Germinal center (tissue), 1 donor: ENCODE measurements around the gene PLCL1.

ENCODE experiments used
- DNase-seq: peaks from one replicate; pipeline ENCODE4 v3.0.0; 2012; ENCODE audit warnings: mixed read lengths, low spot score

PLCL1 gene

GRCh38 chr2:197888321-197888720 is 83.9 kb downstream of the PLCL1 start:
- DNase-seq, result no peak

DNA sequence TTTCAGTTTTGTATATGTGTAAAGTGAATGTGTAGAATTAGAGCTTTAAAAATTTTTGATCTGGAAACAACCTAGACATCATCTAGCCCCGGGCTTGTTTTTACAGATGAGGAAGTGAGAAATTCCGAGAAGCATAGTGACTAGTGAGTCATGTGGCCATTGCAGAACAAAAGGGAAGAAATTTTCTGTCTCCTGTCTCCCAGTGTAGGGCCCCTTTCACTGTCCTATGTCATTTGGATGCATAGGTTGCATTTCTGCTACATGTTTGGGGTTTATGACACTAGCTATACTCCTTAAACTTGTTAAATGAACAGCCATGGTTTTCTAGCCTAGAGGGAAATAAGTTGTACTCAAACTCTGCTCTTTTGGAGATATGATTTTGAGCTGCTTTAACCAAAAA is 84.6 kb downstream of the PLCL1 start:
- DNase-seq, result peak; percentile 8

GRCh38 chr2:197890168-197890567 is 85.8 kb downstream of the PLCL1 start:
- no peak for DNase-seq

GRCh38 chr2:197891897-197892442 is 87.6 kb downstream of the PLCL1 start:
- no peak for DNase-seq

GRCh38 chr2:197893403-197894177 is 89.2 kb downstream of the PLCL1 start:
- no peak for DNase-seq

- DNase-seq, result no peak
Measured at GRCh38 chr2:197894751-197895274, 90.4 kb downstream of the PLCL1 start.

GRCh38 chr2:197897960-197898678 is 93.7 kb downstream of the PLCL1 start:
- DNase-seq, result no peak

GRCh38 chr2:197904446-197904845 is 100.1 kb downstream of the PLCL1 start:
- no peak for DNase-seq

DNA sequence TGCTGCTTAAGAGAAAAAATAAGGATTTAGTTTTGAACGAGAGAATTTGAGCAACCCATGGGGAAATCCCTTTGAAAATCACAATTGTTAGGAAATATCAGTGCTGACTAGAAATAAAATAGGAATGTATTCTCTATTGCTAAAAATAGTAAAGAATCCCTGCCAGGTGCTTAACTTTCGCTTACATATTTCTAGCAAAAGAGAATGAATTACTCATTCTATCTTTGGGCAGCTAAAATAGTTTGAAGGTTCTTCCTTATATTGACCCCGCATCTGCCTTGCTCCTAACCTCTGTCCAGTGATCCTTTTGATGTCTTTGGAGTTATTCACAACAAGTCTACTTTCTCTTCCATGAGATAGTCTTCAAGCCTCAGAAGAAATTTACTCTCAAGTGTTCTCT is 103.8 kb downstream of the PLCL1 start:
- DNase-seq, result no peak

DNA sequence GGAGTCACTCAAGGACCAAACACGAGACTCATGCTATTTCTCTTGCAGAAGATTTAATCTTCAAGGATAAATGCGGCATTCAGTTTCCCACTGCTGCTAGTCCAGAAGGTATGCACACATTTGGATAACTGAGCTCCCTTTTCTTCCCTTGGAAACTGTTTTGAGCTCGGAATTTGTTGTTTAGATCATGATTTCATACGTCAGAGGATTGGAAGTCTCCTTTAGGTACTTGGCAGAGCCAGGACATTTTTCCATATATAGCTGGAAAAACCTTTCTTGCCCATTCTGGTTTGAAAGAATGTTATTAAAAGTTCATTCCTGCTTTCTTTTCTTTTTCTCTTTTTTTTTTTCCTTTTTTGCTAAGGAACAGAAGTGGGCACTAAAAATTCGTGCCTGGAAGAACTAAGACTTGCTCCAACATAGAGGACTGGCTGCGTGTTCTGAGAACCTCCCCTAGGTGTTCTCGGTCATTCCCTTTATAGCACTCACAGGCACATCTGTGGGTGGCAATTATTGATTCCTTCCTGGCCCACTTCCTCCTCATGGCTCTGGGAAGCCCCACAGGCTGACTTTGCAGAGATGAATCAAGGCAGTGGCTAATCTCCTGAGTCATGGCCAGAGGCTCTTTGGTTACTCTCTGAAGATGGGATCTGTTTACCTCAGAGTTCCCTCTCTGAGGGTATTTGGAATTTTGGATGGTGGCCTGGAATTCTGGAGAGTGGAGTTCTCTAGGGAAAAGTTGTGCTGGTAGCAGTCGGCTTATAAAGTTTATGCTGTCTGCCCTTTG is 104.8 kb downstream of the PLCL1 start:
- DNase-seq, result no peak

- no peak for DNase-seq
Measured at GRCh38 chr2:197911667-197912066, 107.3 kb downstream of the PLCL1 start.

DNA sequence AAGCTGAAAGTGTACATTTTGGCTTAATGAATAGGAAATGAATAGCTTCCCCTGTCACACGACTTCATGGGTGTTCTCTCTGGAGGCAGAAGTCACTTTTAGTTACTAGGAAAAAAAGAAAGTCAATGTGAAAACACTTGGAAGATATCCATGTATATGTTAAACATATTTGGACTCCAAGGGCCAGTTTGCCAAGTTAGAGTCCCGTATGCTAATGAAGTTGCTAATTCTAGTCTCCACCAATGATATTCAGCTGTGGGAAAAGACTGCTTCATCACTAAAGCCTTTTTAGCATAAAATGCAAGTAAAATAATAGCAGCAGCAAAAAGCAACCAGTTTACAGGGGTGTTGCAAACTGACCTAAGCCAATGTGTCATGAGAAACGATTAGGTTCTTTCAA is 108.7 kb downstream of the PLCL1 start:
- no peak for DNase-seq

DNA sequence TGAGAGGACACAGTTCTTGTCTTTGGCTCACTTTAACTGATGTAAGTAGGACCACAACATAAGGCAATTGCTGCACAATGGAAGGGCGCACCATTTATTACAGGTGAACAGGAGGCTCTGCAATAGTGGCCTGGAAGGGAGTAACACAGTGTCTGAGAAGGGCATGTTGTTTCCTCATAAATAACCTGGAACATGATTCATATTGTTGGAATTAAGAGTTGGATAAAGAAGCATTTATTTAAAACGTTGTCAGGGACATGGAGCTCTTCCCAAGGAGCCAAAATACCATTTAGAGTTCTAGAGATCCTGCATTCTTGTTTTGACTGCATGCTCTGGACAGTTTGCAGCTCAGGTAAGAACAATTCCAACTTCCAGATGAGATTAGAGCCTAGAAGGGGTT is 110.4 kb downstream of the PLCL1 start:
- DNase-seq, result no peak

- no peak for DNase-seq
Measured at GRCh38 chr2:197915548-197916265, 111.3 kb downstream of the PLCL1 start.

DNA sequence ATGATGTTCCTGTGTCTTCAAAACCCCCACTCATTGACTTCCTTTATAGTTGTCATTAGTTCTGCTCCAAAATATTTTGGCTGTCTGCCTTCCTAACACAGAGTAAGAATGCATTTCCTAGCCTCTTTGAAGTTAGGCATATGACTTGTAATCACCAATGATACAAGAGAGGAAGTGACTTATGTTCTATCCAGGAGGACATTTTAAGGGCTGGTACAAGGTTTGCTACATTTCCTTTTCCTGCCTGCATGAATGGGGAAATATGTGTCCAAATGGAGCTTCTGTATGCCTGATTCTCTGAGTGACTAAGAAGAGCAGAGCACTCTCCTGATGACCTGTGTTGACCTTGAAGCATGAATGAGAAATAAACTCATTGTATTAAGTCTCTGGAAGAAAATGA is 115.1 kb downstream of the PLCL1 start:
- no peak for DNase-seq

GRCh38 chr2:197920088-197920487 is 115.7 kb downstream of the PLCL1 start:
- DNase-seq, result no peak

DNA sequence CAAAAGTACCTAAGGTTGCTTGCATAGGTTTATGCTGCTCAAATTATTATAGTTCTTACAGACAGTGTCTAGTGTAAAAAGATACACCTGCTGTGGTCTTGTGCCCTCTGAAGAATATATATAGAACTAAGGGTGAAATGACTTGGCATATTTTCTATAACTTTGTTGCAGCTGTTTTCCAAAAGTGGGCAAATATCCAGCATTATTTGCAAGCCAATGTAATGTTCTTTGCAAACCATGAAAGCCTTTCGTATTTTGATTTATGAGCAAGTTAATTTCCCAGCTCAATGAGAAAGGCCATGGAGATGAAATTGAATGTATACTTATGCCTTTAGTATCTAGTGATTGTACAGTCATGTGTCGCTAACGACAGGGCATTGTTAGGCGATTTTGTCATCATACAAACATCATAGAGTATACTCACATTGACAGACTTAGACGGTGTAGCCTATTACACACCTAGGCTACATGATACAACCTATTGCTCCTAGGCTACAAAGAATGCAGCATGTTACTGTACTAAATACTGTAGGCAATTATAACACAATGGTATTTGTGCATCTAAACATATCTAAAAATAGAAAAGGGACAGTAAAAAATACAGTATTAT is 116.3 kb downstream of the PLCL1 start:
- no peak for DNase-seq

- DNase-seq, result no peak
Measured at GRCh38 chr2:197924483-197924882, 120.1 kb downstream of the PLCL1 start.

- DNase-seq, result no peak
Measured at GRCh38 chr2:197925204-197925603, 120.8 kb downstream of the PLCL1 start.

GRCh38 chr2:197925976-197926375 is 121.6 kb downstream of the PLCL1 start:
- DNase-seq, result no peak

DNA sequence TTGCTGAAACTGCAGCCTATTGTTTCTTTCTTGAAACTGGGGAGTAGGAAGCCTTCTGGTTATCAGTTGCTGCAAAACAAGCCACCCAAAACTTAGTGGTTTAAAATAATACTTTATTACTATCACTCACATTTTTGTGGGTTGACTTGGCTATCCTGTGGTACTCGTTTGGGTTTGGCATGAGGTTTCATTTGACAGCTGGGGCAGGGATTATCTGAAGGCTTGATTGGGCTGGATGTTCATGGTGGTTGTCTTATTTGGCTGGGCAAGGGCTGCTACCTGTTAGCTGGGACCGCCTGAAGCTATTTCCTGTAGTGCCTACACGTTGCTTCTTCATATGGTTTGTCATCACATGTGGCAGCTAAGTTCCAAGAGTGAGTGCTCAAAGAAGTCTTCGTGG is 122.3 kb downstream of the PLCL1 start:
- no peak for DNase-seq
